Fibroblast of villous mesenchyme (primary cell): ENCODE data around the gene RAB3A. TPM values are rescaled to one million over a fixed set of nuclear protein-coding genes. Genes with fewer than 3 reads are reported as not detected.
A peak's percentile ranks its signal among the peaks of the same experiment; 100 is the strongest.
"Not testable (repeated sequence)": the region's sequence is repeated elsewhere in the genome, so short reads cannot be mapped to it uniquely, and the experiment has no call there.

ENCODE experiments used
- DNase-seq: peaks from one replicate; pipeline ENCODE4 v3.0.0-alpha.2; 2010; ENCODE audit warnings: low read depth
- H3K4me3 ChIP-seq: 2 replicates; pipeline ENCODE4 v1.5.1; 2011; ENCODE audit warnings: low read depth, mild to moderate bottlenecking, low read length
- CTCF ChIP-seq: IDR thresholded peaks from 2 replicates; pipeline ENCODE4 v1.5.1; 2012; ENCODE audit warnings: low read depth, mild to moderate bottlenecking, low read length; ENCODE audit not compliant: insufficient read depth
- total RNA-seq: library from RNA; depleted of rRNA; stranded (reverse); fragments of >200 nt; gene quantifications from 2 replicates; pipeline ENCODE4 v1.2.3, GENCODE V29; 2012

Gene RAB3A
- total RNA-seq, 1 donor, result 1.3 TPM

DNA sequence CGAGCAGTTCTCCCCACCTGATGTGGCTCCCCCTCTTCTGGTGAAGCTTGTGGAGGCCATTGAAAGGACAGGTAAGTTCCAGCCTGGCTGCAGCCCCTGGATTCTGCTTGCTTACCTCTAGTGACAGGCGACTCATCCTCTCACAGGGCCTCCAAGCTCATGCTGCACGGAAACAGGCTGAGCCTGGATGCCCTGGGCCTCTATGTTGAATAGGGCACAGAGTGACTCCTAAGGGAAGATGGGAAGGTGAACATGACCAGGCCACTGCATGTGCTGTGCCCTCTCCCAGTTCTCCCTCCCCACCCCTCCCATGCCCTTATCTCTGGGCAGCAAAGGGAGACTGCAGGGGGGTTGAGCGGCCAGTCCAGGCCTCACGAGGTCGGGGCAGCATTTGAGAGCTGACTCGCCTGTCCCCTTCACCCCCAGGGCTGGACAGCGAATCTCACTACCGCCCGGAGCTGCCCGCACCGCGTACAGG is 43.3 kb downstream of the RAB3A start:
- no peak overlapping the region for H3K4me3 ChIP-seq
- DNase-seq, result no peak
- TF ChIP-seq CTCF, result no peak

DNA sequence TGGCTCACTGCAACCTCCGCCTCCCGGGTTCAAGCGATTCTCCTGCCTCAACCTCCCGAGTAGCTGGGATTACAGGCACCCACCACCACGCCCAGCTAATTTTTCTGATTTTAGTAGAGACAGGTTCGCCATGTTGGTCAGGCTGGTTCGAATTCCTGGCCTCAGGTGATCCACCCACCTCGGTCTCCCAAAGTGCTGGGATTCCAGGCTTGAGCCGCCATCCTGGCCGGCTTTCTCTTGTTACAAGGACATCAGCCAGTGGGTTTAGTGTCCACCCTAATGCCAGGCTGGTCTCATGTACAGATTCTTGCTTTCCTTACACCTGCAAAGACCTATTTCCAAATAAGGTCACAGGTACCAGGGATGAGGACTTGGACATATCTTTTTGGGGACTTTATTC is 44.0 kb downstream of the RAB3A start:
- no peak for DNase-seq
- H3K4me3 ChIP-seq, result no peak overlapping the region
- TF ChIP-seq CTCF, result no peak

GRCh38 chr19:18159059-18159616 is 44.7 kb downstream of the RAB3A start:
- DNase-seq, H3K4me3 ChIP-seq: not testable (repeated sequence)

- no peak for TF ChIP-seq CTCF
- no peak for DNase-seq
- no peak overlapping the region for H3K4me3 ChIP-seq
Measured at GRCh38 chr19:18158467-18158866, 45.4 kb downstream of the RAB3A start.

GRCh38 chr19:18157465-18158063 is 46.3 kb downstream of the RAB3A start:
- TF ChIP-seq CTCF, result no peak
- H3K4me3 ChIP-seq, result no peak overlapping the region
- DNase-seq, result no peak

DNA sequence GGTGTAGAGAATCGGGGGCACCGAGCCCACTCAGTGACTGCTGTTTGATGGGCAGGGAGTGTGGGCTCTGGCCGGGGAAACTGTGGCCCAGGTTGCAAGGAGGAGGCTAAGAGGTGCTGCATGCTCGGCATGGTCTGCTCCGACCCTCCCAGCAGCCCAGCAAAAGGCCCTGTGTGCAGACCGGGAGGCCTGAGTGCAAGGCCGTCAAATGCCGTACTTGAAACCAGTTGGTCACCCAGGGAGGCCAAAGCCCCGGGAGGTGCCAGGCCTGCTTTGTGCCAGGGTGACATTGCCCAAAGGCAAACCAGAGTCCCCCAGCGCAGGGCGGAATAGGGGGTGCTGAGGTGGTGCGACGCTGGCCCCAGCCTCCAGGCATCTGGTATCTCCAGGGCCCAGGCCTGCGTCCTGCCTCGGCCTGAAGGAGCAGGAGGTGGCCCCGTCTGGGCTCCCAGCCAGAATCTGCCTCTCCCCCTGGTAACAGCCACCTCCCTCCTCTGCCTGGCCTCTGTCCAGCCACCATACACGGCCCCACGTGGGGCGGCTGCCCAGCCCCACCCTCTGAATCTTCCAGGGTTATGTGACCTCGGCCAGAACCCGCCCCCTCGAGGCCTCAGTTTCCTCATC is 46.9 kb downstream of the RAB3A start:
- DNase-seq, result peak; percentile 92
- no peak for TF ChIP-seq CTCF
- no peak overlapping the region for H3K4me3 ChIP-seq

DNA sequence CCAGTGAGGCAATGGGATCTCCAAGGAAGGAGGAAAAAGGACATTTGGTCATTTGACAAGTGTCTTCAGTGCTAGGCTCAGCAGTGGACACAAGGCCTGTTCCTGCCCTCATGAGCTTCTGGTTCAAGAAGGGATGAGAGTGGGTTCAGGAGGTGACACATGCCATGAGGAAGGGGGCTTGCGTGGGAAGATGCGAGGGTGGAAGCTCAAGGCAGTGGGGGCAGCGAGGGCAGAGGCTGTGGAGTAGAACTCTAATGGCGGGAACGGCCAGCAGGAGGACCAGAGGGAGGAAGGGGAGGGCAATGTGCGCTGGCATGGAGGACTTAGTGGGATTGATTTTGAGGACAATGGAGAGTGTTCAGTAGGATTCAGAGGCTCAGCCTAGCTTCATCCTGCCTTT is 47.6 kb downstream of the RAB3A start:
- no peak for DNase-seq
- H3K4me3 ChIP-seq, result no peak overlapping the region
- TF ChIP-seq CTCF, result no peak
